ENCODE results near the gene PPP4R2. TPM values are rescaled to one million over a fixed set of nuclear protein-coding genes. Genes with fewer than 3 reads are reported as not detected.
"Not testable (repeated sequence)": the region's sequence is repeated elsewhere in the genome, so short reads cannot be mapped to it uniquely, and the experiment has no call there.

PPP4R2 gene
- total RNA-seq, 1 donor from 2014 or later = 33.0 TPM

- TF ChIP-seq, protein P1, sequence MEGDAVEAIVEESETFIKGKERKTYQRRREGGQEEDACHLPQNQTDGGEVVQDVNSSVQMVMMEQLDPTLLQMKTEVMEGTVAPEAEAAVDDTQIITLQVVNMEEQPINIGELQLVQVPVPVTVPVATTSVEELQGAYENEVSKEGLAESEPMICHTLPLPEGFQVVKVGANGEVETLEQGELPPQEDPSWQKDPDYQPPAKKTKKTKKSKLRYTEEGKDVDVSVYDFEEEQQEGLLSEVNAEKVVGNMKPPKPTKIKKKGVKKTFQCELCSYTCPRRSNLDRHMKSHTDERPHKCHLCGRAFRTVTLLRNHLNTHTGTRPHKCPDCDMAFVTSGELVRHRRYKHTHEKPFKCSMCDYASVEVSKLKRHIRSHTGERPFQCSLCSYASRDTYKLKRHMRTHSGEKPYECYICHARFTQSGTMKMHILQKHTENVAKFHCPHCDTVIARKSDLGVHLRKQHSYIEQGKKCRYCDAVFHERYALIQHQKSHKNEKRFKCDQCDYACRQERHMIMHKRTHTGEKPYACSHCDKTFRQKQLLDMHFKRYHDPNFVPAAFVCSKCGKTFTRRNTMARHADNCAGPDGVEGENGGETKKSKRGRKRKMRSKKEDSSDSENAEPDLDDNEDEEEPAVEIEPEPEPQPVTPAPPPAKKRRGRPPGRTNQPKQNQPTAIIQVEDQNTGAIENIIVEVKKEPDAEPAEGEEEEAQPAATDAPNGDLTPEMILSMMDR (conservative IDR thresholded peaks at IDR 0.05; ENCODE audit: low read depth, low read length) = no peak
- no peak for DNase-seq (ENCODE audit: low read depth)
- no peak overlapping the region for H3K4me3 ChIP-seq (ENCODE audit: low read depth, low read length)
These were observed 3.2 kb upstream of the PPP4R2 start for GRCh38 chr3:72993391-72993790.

GRCh38 chr3:72995337-72995736, 1.3 kb upstream of the PPP4R2 start:
- no peak overlapping the region for H3K4me3 ChIP-seq (ENCODE audit: low read depth, low read length)
- TF ChIP-seq, protein P1 (conservative IDR thresholded peaks at IDR 0.05; ENCODE audit: low read depth, low read length) = no peak
- DNase-seq (ENCODE audit: low read depth) = no peak

GRCh38 chr3:72996121-72996472, 514 bp upstream of the PPP4R2 start:
- DNase-seq (ENCODE audit: low read depth) = no peak
- peak overlapping the region; percentile 65 for H3K4me3 ChIP-seq (ENCODE audit: low read depth, low read length)
- TF ChIP-seq, protein P1 (conservative IDR thresholded peaks at IDR 0.05; ENCODE audit: low read depth, low read length) = no peak

DNA sequence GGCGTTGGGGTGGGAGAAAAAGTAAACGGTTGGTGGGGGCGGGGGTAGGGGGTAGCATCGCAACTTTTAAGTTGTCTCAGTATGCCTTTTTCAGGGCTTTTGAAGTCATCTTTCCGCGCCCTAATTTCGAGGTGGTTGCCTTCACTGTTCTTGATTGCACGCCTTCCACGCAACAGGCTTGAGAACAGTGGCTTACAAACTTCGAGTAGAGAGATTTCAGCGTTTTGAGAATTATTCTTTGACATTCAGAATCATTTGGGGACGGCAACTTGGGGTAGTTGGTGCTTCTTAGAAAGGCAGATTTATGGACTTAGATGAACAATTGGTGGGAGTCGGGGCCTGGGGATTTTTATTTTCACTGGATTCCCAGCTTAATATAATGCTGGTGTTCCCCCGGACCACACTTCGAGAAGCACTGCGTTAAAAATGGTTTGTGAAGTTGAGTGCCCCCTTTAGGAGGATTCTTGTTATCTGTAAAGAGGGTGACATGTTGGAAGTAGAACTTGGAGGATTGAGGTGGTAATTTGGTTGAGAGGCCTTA, 880 bp downstream of the PPP4R2 start:
- H3K4me3 ChIP-seq (ENCODE audit: low read depth, low read length) = peak overlapping the region; percentile 65
- DNase-seq (ENCODE audit: low read depth) = peak; percentile 18
- TF ChIP-seq, protein P1 (conservative IDR thresholded peaks at IDR 0.05; ENCODE audit: low read depth, low read length) = peak; percentile 56

GRCh38 chr3:72998466-72998865, 1.9 kb downstream of the PPP4R2 start:
- TF ChIP-seq, protein P1 (conservative IDR thresholded peaks at IDR 0.05; ENCODE audit: low read depth, low read length) = no peak
- H3K4me3 ChIP-seq (ENCODE audit: low read depth, low read length) = peak overlapping the region; percentile 65

GRCh38 chr3:72999951-73000350, 3.3 kb downstream of the PPP4R2 start:
- peak overlapping the region; percentile 8 for H3K4me3 ChIP-seq (ENCODE audit: low read depth, low read length)
- TF ChIP-seq, protein P1 (conservative IDR thresholded peaks at IDR 0.05; ENCODE audit: low read depth, low read length) = no peak

More at GRCh38 chr3:72998466-72998865, 1.9 kb downstream of the PPP4R2 start:
- no peak for DNase-seq (ENCODE audit: low read depth)

DNA sequence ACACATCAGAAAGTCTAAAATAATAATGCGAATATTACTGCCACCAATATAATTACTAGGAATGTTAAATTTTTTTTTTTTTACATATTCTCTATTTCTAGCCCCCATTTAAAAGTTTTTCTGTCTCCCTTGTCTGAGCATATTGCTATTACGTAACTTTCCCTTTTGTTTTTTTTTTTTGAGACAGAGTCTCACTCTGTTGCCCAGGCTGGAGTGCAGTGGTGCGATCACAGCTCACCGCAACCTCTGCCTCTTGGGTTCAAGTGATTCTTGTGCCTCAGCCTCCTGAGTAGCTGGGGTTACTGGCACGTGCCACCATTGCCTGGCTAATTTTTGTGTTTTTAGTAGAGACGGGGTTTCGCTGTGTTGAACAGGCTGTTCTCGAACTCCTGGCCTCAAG, 6.4 kb downstream of the PPP4R2 start:
- H3K4me3 ChIP-seq (ENCODE audit: low read depth, low read length); DNase-seq (ENCODE audit: low read depth): not testable (repeated sequence)

More at GRCh38 chr3:72999951-73000350, 3.3 kb downstream of the PPP4R2 start:
- DNase-seq (ENCODE audit: low read depth) = no peak
